ENCODE results near the gene SERPINA4. TPM values are rescaled to one million over a fixed set of nuclear protein-coding genes. Genes with fewer than 3 reads are reported as not detected.

SERPINA4 gene
- total and polyA plus RNA-seq, 9 of the 15 experiments (the other 6 are each of a cell fraction or from before 2014, with no cell fraction given), result not detected

DNA sequence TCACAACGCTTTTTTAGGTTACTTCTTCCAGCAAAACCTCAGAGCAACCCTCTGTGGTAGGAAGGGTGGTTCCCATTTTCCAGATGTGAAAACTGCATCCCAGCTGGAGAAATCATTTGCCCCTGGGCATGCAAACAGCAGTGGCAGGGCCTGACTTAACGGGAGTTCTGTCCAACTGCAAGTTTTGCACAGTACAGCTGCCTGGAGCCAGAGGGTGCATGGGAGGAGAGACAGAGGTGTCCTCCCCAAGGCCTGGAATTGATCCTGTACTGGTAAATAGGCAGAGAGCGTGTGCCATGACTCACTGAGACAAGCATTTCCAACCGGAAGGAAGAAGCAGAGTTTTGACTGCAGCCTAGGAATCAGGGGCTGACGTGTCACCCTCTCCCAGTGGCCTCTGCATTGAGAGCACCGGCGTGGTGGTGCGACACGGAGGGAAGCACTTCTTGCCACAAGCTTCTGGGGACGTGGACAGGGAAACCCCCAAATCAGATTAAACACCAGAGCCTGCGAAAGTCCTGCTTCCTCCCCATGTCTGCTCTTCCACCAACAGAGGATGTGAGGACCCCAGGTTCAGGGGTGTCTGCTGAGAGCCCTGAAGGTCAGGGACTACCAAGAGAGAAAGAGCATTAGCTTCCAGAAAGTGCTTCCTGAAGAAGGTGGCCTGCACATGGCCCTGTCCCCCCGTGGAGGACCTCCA is 19.0 kb upstream of the SERPINA4 start:
- H3K4me2 ChIP-seq (ENCODE audit: insufficient read depth, low read length), result no peak overlapping the region
- POLR2A ChIA-PET, result no interaction called here
- H4K20me1 ChIP-seq (replicated peaks; ENCODE audit: control insufficient read depth, insufficient read depth, low read length), result no peaks in the 10 kb centered on the region
- 1% methylated on average over 12 of the region's 12 CpGs for WGBS (ENCODE audit: insufficient coverage, low coverage, missing lambda C conversion rate)
- H3K27me3 ChIP-seq (ENCODE audit: control insufficient read depth in 2 of 2, insufficient read depth in 2 of 2, low read length in 2 of 2), result peaks cover 0 to 6% of the 10 kb centered on the region in 2 experiments; a peak in 2 of 5 replicates
- TF ChIP-seq HMG20B (CRISPR knock-in tag; IDR thresholded peaks at IDR 0.05), result no peak
- no peak for TF ChIP-seq ZNF511 (CRISPR knock-in tag; IDR thresholded peaks at IDR 0.05)
- TF ChIP-seq COPS2 (conservative IDR thresholded peaks at IDR 0.05), result no peak
- no peak for TF ChIP-seq ZC3H11A (IDR thresholded peaks at IDR 0.05; ENCODE audit: low read depth, low read length)
- TF ChIP-seq XRCC4 (IDR thresholded peaks at IDR 0.05; ENCODE audit: extremely low read depth, insufficient read depth, insufficient read length), result no peak
- no peak for TF ChIP-seq FOXA1 (IDR thresholded peaks at IDR 0.05; ENCODE audit: borderline replicate concordance)
- no peak for TF ChIP-seq PYGO2 (tag; IDR thresholded peaks at IDR 0.05)
- TF ChIP-seq, protein P1, sequence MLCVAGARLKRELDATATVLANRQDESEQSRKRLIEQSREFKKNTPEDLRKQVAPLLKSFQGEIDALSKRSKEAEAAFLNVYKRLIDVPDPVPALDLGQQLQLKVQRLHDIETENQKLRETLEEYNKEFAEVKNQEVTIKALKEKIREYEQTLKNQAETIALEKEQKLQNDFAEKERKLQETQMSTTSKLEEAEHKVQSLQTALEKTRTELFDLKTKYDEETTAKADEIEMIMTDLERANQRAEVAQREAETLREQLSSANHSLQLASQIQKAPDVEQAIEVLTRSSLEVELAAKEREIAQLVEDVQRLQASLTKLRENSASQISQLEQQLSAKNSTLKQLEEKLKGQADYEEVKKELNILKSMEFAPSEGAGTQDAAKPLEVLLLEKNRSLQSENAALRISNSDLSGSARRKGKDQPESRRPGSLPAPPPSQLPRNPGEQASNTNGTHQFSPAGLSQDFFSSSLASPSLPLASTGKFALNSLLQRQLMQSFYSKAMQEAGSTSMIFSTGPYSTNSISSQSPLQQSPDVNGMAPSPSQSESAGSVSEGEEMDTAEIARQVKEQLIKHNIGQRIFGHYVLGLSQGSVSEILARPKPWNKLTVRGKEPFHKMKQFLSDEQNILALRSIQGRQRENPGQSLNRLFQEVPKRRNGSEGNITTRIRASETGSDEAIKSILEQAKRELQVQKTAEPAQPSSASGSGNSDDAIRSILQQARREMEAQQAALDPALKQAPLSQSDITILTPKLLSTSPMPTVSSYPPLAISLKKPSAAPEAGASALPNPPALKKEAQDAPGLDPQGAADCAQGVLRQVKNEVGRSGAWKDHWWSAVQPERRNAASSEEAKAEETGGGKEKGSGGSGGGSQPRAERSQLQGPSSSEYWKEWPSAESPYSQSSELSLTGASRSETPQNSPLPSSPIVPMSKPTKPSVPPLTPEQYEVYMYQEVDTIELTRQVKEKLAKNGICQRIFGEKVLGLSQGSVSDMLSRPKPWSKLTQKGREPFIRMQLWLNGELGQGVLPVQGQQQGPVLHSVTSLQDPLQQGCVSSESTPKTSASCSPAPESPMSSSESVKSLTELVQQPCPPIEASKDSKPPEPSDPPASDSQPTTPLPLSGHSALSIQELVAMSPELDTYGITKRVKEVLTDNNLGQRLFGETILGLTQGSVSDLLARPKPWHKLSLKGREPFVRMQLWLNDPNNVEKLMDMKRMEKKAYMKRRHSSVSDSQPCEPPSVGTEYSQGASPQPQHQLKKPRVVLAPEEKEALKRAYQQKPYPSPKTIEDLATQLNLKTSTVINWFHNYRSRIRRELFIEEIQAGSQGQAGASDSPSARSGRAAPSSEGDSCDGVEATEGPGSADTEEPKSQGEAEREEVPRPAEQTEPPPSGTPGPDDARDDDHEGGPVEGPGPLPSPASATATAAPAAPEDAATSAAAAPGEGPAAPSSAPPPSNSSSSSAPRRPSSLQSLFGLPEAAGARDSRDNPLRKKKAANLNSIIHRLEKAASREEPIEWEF (CRISPR knock-in tag; IDR thresholded peaks at IDR 0.05), result no peak
- no peak for TF ChIP-seq NCOA4 (IDR thresholded peaks at IDR 0.05; ENCODE audit: partially characterized antibody)
- no peak overlapping the region for H3K9ac ChIP-seq (ENCODE audit: insufficient read depth in 1 of 2, low read depth in 2 of 2, low read length in 2 of 2)
- CTCF ChIA-PET (ENCODE audit: low intra/inter-chr PET ratio), result no interaction called here
- no peaks in the 10 kb centered on the region for H3K4me1 ChIP-seq (replicated peaks in 1 of 2; ENCODE audit: control insufficient read depth in 2 of 2, insufficient read depth in 2 of 2, low read length in 2 of 2)
- H2AFZ ChIP-seq (ENCODE audit: low read depth, low read length), result no peak overlapping the region
- no peak overlapping the region for H3K27ac ChIP-seq (ENCODE audit: extremely low read depth, low read depth, low read length)
- H3K79me2 ChIP-seq (ENCODE audit: control insufficient read depth, insufficient read depth, low read length), result no peaks in the 10 kb centered on the region
- FAIRE-seq, result no peak
- no peaks in the 10 kb centered on the region for H3K9me3 ChIP-seq (replicated peaks; ENCODE audit: control insufficient read depth, insufficient read depth, low read depth, low read length)
- ATAC-seq, result no peak
- no peak overlapping the region for H3K4me3 ChIP-seq
- H3K9me1 ChIP-seq (ENCODE audit: control insufficient read depth, insufficient read depth, low read length), result no peaks in the 10 kb centered on the region
- BruUV-seq (replicated peaks), result no TSS peak
- intact Hi-C loops (cut with micrococcal nuclease), result no loop called here
- no peak for DNase-seq (ENCODE audit: extremely low read depth in 1 of 4, low spot score in 3 of 4)
- H3K36me3 ChIP-seq (ENCODE audit: control insufficient read depth, insufficient read depth, low read length), result no peaks in the 10 kb centered on the region
- in situ Hi-C loops (cut with MboI), result no loop called here
